HL-60 (cell line): ENCODE results near the gene RASL10A.

Experiments used
- POLR2AphosphoS5 ChIP-seq: IDR thresholded peaks from 2 replicates; pipeline ENCODE4 v1.6.1; 2012; ENCODE audit warnings: low read depth
- TF ChIP-seq, protein P1 (sequence below): IDR thresholded peaks from one replicate; pipeline ENCODE4 v1.5.1; 2011; ENCODE audit warnings: low read length, control low read depth, inconsistent platforms; ENCODE audit not compliant: insufficient read depth

DNA sequence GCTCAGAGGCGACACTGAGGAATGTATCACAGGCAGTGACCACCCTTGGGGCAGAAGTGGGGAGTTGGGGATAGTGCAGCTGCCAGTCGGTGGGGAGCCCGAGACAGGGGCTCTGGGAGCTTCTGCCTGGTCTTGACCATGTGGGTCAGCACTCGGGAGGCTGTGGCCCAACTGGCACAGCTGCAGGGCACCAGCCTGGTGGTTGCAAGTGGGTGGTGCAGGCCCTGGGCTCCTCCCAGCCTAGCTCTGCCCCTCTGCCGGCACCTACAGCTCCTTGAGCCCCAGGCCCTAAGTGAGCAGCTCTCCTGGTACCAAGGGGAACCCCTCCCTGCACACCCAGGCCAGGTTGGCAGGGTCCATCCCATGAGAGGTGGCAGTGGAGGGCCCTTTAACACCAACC lies 12.6 kb upstream of the RASL10A start:
- TF ChIP-seq, protein P1, sequence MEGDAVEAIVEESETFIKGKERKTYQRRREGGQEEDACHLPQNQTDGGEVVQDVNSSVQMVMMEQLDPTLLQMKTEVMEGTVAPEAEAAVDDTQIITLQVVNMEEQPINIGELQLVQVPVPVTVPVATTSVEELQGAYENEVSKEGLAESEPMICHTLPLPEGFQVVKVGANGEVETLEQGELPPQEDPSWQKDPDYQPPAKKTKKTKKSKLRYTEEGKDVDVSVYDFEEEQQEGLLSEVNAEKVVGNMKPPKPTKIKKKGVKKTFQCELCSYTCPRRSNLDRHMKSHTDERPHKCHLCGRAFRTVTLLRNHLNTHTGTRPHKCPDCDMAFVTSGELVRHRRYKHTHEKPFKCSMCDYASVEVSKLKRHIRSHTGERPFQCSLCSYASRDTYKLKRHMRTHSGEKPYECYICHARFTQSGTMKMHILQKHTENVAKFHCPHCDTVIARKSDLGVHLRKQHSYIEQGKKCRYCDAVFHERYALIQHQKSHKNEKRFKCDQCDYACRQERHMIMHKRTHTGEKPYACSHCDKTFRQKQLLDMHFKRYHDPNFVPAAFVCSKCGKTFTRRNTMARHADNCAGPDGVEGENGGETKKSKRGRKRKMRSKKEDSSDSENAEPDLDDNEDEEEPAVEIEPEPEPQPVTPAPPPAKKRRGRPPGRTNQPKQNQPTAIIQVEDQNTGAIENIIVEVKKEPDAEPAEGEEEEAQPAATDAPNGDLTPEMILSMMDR: no peak
- no peak for TF ChIP-seq POLR2AphosphoS5
